Measurements from ENCODE around the gene LRRC46. TPM values are rescaled to one million over a fixed set of nuclear protein-coding genes. Genes with fewer than 3 reads are reported as not detected.

The LRRC46 gene
- total and polyA plus RNA-seq, 3 donors from 2014 or later, result 18.4 to 147 (median 28.3) TPM

DNA sequence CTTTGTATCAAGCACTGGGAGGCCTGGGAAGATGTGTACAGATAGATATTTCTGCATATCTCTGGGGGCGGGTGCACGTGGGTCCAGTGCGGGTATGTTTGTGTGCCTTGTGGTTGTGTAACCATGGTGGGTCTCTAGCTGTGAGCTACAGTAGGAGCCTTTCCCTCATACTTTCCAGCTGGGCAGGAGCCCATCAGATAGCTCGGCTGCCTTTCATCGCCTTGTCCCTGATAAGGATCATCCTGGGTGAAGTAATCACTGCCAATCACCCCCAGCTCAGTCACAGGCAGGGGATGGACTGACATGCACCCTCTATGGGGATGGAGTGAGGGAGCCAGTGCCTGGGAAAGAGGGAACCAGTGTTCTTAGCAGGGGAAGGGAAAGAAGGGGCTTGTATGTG lies 12.8 kb downstream of the LRRC46 start:
- H3K4me1 ChIP-seq, result peaks cover 18% of the 10 kb centered on the region
- no peak for DNase-seq
- H3K27me3 ChIP-seq, result no peaks in the 10 kb centered on the region
- H3K27ac ChIP-seq, result no peak overlapping the region
- TF ChIP-seq, protein P1, sequence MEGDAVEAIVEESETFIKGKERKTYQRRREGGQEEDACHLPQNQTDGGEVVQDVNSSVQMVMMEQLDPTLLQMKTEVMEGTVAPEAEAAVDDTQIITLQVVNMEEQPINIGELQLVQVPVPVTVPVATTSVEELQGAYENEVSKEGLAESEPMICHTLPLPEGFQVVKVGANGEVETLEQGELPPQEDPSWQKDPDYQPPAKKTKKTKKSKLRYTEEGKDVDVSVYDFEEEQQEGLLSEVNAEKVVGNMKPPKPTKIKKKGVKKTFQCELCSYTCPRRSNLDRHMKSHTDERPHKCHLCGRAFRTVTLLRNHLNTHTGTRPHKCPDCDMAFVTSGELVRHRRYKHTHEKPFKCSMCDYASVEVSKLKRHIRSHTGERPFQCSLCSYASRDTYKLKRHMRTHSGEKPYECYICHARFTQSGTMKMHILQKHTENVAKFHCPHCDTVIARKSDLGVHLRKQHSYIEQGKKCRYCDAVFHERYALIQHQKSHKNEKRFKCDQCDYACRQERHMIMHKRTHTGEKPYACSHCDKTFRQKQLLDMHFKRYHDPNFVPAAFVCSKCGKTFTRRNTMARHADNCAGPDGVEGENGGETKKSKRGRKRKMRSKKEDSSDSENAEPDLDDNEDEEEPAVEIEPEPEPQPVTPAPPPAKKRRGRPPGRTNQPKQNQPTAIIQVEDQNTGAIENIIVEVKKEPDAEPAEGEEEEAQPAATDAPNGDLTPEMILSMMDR (IDR thresholded peaks at IDR 0.05), result no peak
- TF ChIP-seq POLR2A (IDR thresholded peaks at IDR 0.05), result no peak
- H3K36me3 ChIP-seq (ENCODE audit: low read depth, missing control alignments), result no peaks in the 10 kb centered on the region
- intact Hi-C loops (cut with DNase I; ENCODE audit: low total_unique reads), result loop anchor here (5.0 kb wide), 1 partner anchor 43 kb away; no protein-coding TSS in a partner anchor
- H3K4me3 ChIP-seq, result no peak overlapping the region
- no peaks in the 10 kb centered on the region for H3K9me3 ChIP-seq
- 65 to 76% methylated on average over 5 of the region's 5 CpGs for WGBS, 2 donors

DNA sequence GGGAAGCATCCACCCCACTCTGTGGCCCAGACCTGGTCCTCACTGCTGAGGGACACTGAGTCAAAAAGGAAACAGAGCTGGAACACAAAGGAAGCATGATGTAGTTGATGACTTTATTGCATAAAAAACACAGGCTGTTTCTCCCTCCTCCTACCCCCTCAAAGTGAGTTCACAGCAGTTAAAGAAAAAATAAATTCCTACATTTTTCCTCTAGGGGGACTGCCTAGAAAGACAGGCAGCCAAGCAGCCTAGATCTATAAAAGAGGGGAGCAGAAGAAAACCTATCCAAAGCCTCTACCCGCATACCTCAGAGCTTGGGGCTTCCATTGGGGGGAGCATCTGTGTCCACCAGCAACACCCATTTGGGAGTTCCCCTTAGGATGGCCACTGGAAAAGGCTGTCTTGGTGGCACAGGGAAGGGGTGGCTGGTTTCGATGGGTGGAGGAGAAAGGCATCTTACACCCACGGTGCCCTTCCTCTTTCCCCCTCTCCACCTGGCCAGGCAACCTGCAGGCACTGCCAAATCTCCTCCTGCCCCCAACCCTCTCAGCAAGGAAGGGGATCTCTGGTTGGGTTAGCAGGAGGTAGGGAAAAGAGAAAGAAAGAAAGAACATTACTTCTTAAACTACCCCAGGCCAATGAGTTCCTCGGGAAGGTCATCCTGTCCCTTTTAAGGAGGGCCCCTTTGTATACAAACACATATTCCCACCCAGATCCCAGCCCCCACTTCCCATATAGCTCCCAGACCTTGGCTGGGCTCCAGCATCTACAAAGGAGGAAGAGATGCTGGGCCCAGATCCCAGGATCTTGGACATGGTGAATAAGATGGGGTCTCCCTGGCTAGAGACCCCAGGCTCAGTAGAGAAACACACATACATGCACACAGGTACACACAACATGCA lies 13.6 kb downstream of the LRRC46 start:
- Histone ChIP-seq H3K36me3 (ENCODE audit: low read depth, missing control alignments) (no peaks in the 10 kb centered on the region), H3K27me3 (no peaks in the 10 kb centered on the region), H3K4me1 (peaks cover 14% of the 10 kb centered on the region), H3K9me3 (no peaks in the 10 kb centered on the region), H3K27ac (no peak overlapping the region), H3K4me3 (no peak overlapping the region)
- WGBS, 2 donors, result 67 to 85% methylated on average over 4 of the region's 4 CpGs
- intact Hi-C loops (cut with DNase I; ENCODE audit: low total_unique reads), result loop anchor here (5.0 kb wide), 1 partner anchor 42 kb away; no protein-coding TSS in a partner anchor
- DNase-seq, result no peak
- TF ChIP-seq POLR2A (IDR thresholded peaks at IDR 0.05), result no peak
- TF ChIP-seq, protein P1 (IDR thresholded peaks at IDR 0.05), result peak in 2 of 3 experiments; percentile 23 to 25

GRCh38 chr17:47845716-47846075 lies 14.2 kb downstream of the LRRC46 start:
- H3K27me3 ChIP-seq, result no peaks in the 10 kb centered on the region
- H3K4me3 ChIP-seq, result no peak overlapping the region
- no peaks in the 10 kb centered on the region for H3K36me3 ChIP-seq (ENCODE audit: low read depth, missing control alignments)
- DNase-seq, result no peak
- peaks cover 10% of the 10 kb centered on the region for H3K4me1 ChIP-seq
- 84 to 91% methylated on average over 3 of the region's 3 CpGs for WGBS, 2 donors
- intact Hi-C loops (cut with DNase I; ENCODE audit: low total_unique reads), result no loop called here
- no peak overlapping the region for H3K27ac ChIP-seq
- TF ChIP-seq, protein P1 (IDR thresholded peaks at IDR 0.05), result no peak
- TF ChIP-seq POLR2A (IDR thresholded peaks at IDR 0.05), result no peak
- no peaks in the 10 kb centered on the region for H3K9me3 ChIP-seq

DNA sequence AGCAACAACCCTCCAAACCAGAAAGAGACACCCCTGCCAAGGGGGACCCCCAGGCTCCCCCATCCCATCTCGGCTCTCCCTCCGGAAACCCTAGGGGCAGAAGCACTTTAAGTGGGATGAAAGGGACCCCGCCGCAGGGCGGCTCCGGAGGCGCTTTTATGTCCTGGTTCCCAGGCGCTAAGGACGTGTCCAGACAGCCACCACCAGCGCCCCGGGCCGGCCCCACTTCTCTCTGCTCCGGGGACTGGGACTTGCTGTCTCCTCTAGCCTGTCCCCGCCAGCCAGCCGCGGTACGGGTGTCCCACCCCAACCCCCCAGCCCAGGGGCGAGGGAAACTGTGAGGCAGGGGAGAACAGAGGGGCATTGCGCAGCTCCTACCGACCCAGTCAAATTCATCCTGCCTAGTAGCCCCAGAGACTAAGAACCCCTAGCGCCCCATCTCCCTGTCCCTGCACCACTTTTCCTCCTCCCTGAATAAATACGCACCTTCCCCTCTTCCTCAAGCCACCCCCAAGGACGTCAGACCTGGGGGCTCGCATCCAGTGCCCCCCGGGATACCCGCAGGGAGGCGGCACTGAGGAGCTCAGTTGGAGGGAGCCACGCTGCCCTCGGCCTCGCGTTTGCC lies 15.4 kb downstream of the LRRC46 start:
- Histone ChIP-seq H3K27ac (no peak overlapping the region), H3K27me3 (no peaks in the 10 kb centered on the region), H3K4me1 (peaks cover 11% of the 10 kb centered on the region), H3K4me3 (peak overlapping the region in 1 of 2 donors; percentile 32), H3K36me3 (ENCODE audit: low read depth, missing control alignments) (no peaks in the 10 kb centered on the region), H3K9me3 (no peaks in the 10 kb centered on the region)
- TF ChIP-seq POLR2A (IDR thresholded peaks at IDR 0.05), result no peak
- TF ChIP-seq, protein P1 (IDR thresholded peaks at IDR 0.05), result no peak
- DNase-seq, result no peak
- 25 to 35% methylated on average over 29 to 31 of the region's 31 CpGs for WGBS, 2 donors
- intact Hi-C loops (cut with DNase I; ENCODE audit: low total_unique reads), result no loop called here
